ENCODE measurements around the gene ZNRF2. TPM values are rescaled to one million over a fixed set of nuclear protein-coding genes. Genes with fewer than 3 reads are reported as not detected.
"Not testable (repeated sequence)": the region's sequence is repeated elsewhere in the genome, so short reads cannot be mapped to it uniquely, and the experiment has no call there.

ZNRF2 gene
- total RNA-seq, 1 donor from 2014 or later = 37.7 TPM

GRCh38 chr7:30285067-30285535, 704 bp downstream of the ZNRF2 start:
- no peak overlapping the region for H3K9ac ChIP-seq
- peak overlapping the region; percentile 67 for H2AFZ ChIP-seq (replicated peaks)
- no peaks in the 10 kb centered on the region for H3K36me3 ChIP-seq
- TF ChIP-seq EZH2 (IDR thresholded peaks at IDR 0.05) (peak; percentile 26), CTCF (IDR thresholded peaks at IDR 0.05) (no peak)
- no peak overlapping the region for H3K27ac Mint-ChIP-seq
- peaks cover 46% of the 10 kb centered on the region for H3K79me2 ChIP-seq (ENCODE audit: low read depth)
- H4K20me1 ChIP-seq (ENCODE audit: low read depth) = peaks cover 43% of the 10 kb centered on the region
- H3K9me3 ChIP-seq (ENCODE audit: low read depth) = no peaks in the 10 kb centered on the region
- H3K4me1 ChIP-seq = peaks cover 44% of the 10 kb centered on the region
- peaks cover 32% of the 10 kb centered on the region for H3K4me1 Mint-ChIP-seq
- peak overlapping the region; percentile 99 for H3K4me3 ChIP-seq
- H3K27me3 ChIP-seq = no peaks in the 10 kb centered on the region
- H3K27ac ChIP-seq = peak overlapping the region; percentile 91
- peaks cover 27% of the 10 kb centered on the region for H3F3A ChIP-seq (ENCODE audit: low read depth)
- H3K4me2 ChIP-seq = peak overlapping the region; percentile 76
- peak overlapping the region; percentile 81 for H3K4me3 Mint-ChIP-seq
- peaks cover 2% of the 10 kb centered on the region for H3K27me3 Mint-ChIP-seq (ENCODE audit: insufficient read depth, low read depth)
- peak; percentile 81 for DNase-seq (ENCODE audit: low spot score)
- no peaks in the 10 kb centered on the region for H3K36me3 Mint-ChIP-seq
- no peaks in the 10 kb centered on the region for H3K9me3 Mint-ChIP-seq

- Mint-ChIP-seq H3K4me1 (peaks cover 29% of the 10 kb centered on the region), H3K4me3 (peak overlapping the region; percentile 96), H3K9me3 (no peaks in the 10 kb centered on the region), H3K27me3 (ENCODE audit: insufficient read depth, low read depth) (peaks cover 2% of the 10 kb centered on the region), H3K27ac (peak overlapping the region; percentile 1), H3K36me3 (no peaks in the 10 kb centered on the region)
- Histone ChIP-seq H3K4me3 (peak overlapping the region; percentile 99), H3K79me2 (ENCODE audit: low read depth) (peaks cover 52% of the 10 kb centered on the region), H3K4me2 (peak overlapping the region; percentile 90), H4K20me1 (ENCODE audit: low read depth) (peaks cover 49% of the 10 kb centered on the region), H2AFZ (replicated peaks) (no peak overlapping the region), H3K9me3 (ENCODE audit: low read depth) (no peaks in the 10 kb centered on the region), H3K4me1 (peaks cover 43% of the 10 kb centered on the region), H3K36me3 (no peaks in the 10 kb centered on the region), H3K9ac (peak overlapping the region; percentile 58), H3F3A (ENCODE audit: low read depth) (peaks cover 27% of the 10 kb centered on the region), H3K27me3 (no peaks in the 10 kb centered on the region), H3K27ac (peak overlapping the region; percentile 46)
- peak; percentile 53 for DNase-seq (ENCODE audit: low spot score)
- TF ChIP-seq EZH2phosphoT487 (IDR thresholded peaks at IDR 0.05) = no peak
- no peak for TF ChIP-seq CTCF (IDR thresholded peaks at IDR 0.05)
- no peak for TF ChIP-seq EZH2 (IDR thresholded peaks at IDR 0.05)
Measured at GRCh38 chr7:30285536-30286284, 1.3 kb downstream of the ZNRF2 start.

- Mint-ChIP-seq H3K9me3 (no peaks in the 10 kb centered on the region), H3K4me3 (peak overlapping the region; percentile 96), H3K36me3 (no peaks in the 10 kb centered on the region), H3K4me1 (peaks cover 24% of the 10 kb centered on the region), H3K27me3 (ENCODE audit: insufficient read depth, low read depth) (peaks cover 2% of the 10 kb centered on the region), H3K27ac (no peak overlapping the region)
- Histone ChIP-seq H3F3A (ENCODE audit: low read depth) (peaks cover 21% of the 10 kb centered on the region), H3K4me2 (peak overlapping the region; percentile 90), H2AFZ (replicated peaks) (no peak overlapping the region), H3K27ac (no peak overlapping the region), H3K4me3 (peak overlapping the region; percentile 99), H3K9ac (peak overlapping the region; percentile 58), H3K79me2 (ENCODE audit: low read depth) (peaks cover 62% of the 10 kb centered on the region), H3K36me3 (no peaks in the 10 kb centered on the region), H3K27me3 (no peaks in the 10 kb centered on the region), H3K9me3 (ENCODE audit: low read depth) (no peaks in the 10 kb centered on the region), H3K4me1 (peaks cover 33% of the 10 kb centered on the region), H4K20me1 (ENCODE audit: low read depth) (peaks cover 58% of the 10 kb centered on the region)
- no peak for DNase-seq (ENCODE audit: low spot score)
- TF ChIP-seq CTCF (IDR thresholded peaks at IDR 0.05) (no peak), EZH2phosphoT487 (IDR thresholded peaks at IDR 0.05) (no peak), EZH2 (IDR thresholded peaks at IDR 0.05) (no peak)
Measured at GRCh38 chr7:30286749-30287148, 2.4 kb downstream of the ZNRF2 start.

- H3K4me3 ChIP-seq = peak overlapping the region; percentile 99
- H3K79me2 ChIP-seq (ENCODE audit: low read depth) = peaks cover 71% of the 10 kb centered on the region
- H3K9ac ChIP-seq; H3K9me3 ChIP-seq (ENCODE audit: low read depth); H3K27me3 ChIP-seq; H3K9me3 Mint-ChIP-seq; H3K36me3 Mint-ChIP-seq; H3K36me3 ChIP-seq; DNase-seq (ENCODE audit: low spot score); H3K27me3 Mint-ChIP-seq (ENCODE audit: insufficient read depth, low read depth); H3K27ac ChIP-seq; H2AFZ ChIP-seq (replicated peaks); H3K27ac Mint-ChIP-seq: not testable (repeated sequence)
- peaks cover 28% of the 10 kb centered on the region for H3K4me1 Mint-ChIP-seq
- peak overlapping the region; percentile 90 for H3K4me2 ChIP-seq
- peak overlapping the region; percentile 46 for H3K4me3 Mint-ChIP-seq
- H4K20me1 ChIP-seq (ENCODE audit: low read depth) = peaks cover 63% of the 10 kb centered on the region
- peaks cover 32% of the 10 kb centered on the region for H3K4me1 ChIP-seq
- H3F3A ChIP-seq (ENCODE audit: low read depth) = peaks cover 19% of the 10 kb centered on the region
Measured at GRCh38 chr7:30287625-30288024, 3.2 kb downstream of the ZNRF2 start.

- not testable (repeated sequence) for H3K4me2 ChIP-seq; H3K27ac Mint-ChIP-seq; H3K4me3 Mint-ChIP-seq; H3K9me3 ChIP-seq (ENCODE audit: low read depth); H3F3A ChIP-seq (ENCODE audit: low read depth); H3K27ac ChIP-seq; H3K36me3 Mint-ChIP-seq; H3K27me3 ChIP-seq; H2AFZ ChIP-seq (replicated peaks); DNase-seq (ENCODE audit: low spot score); H3K27me3 Mint-ChIP-seq (ENCODE audit: insufficient read depth, low read depth); H3K9me3 Mint-ChIP-seq; H3K36me3 ChIP-seq; H3K9ac ChIP-seq; H3K4me3 ChIP-seq
- Histone ChIP-seq H4K20me1 (ENCODE audit: low read depth) (peaks cover 81% of the 10 kb centered on the region), H3K4me1 (peaks cover 32% of the 10 kb centered on the region), H3K79me2 (ENCODE audit: low read depth) (peaks cover 91% of the 10 kb centered on the region)
- peaks cover 25% of the 10 kb centered on the region for H3K4me1 Mint-ChIP-seq
Measured at GRCh38 chr7:30289634-30290033, 5.2 kb downstream of the ZNRF2 start.

Measured in neural progenitor cell (in vitro differentiated cells).